HG03521 (cell line): ENCODE measurements around the gene SEMA5B.

Experiments used
- ATAC-seq: cut with Tn5 transposase; IDR thresholded peaks from one replicate; pipeline ENCODE4 v1.9.1; 2021; ENCODE audit warnings: mild to moderate bottlenecking, moderate library complexity; ENCODE audit not compliant: unreplicated experiment

SEMA5B gene, protein sequence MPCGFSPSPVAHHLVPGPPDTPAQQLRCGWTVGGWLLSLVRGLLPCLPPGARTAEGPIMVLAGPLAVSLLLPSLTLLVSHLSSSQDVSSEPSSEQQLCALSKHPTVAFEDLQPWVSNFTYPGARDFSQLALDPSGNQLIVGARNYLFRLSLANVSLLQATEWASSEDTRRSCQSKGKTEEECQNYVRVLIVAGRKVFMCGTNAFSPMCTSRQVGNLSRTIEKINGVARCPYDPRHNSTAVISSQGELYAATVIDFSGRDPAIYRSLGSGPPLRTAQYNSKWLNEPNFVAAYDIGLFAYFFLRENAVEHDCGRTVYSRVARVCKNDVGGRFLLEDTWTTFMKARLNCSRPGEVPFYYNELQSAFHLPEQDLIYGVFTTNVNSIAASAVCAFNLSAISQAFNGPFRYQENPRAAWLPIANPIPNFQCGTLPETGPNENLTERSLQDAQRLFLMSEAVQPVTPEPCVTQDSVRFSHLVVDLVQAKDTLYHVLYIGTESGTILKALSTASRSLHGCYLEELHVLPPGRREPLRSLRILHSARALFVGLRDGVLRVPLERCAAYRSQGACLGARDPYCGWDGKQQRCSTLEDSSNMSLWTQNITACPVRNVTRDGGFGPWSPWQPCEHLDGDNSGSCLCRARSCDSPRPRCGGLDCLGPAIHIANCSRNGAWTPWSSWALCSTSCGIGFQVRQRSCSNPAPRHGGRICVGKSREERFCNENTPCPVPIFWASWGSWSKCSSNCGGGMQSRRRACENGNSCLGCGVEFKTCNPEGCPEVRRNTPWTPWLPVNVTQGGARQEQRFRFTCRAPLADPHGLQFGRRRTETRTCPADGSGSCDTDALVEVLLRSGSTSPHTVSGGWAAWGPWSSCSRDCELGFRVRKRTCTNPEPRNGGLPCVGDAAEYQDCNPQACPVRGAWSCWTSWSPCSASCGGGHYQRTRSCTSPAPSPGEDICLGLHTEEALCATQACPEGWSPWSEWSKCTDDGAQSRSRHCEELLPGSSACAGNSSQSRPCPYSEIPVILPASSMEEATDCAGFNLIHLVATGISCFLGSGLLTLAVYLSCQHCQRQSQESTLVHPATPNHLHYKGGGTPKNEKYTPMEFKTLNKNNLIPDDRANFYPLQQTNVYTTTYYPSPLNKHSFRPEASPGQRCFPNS

DNA sequence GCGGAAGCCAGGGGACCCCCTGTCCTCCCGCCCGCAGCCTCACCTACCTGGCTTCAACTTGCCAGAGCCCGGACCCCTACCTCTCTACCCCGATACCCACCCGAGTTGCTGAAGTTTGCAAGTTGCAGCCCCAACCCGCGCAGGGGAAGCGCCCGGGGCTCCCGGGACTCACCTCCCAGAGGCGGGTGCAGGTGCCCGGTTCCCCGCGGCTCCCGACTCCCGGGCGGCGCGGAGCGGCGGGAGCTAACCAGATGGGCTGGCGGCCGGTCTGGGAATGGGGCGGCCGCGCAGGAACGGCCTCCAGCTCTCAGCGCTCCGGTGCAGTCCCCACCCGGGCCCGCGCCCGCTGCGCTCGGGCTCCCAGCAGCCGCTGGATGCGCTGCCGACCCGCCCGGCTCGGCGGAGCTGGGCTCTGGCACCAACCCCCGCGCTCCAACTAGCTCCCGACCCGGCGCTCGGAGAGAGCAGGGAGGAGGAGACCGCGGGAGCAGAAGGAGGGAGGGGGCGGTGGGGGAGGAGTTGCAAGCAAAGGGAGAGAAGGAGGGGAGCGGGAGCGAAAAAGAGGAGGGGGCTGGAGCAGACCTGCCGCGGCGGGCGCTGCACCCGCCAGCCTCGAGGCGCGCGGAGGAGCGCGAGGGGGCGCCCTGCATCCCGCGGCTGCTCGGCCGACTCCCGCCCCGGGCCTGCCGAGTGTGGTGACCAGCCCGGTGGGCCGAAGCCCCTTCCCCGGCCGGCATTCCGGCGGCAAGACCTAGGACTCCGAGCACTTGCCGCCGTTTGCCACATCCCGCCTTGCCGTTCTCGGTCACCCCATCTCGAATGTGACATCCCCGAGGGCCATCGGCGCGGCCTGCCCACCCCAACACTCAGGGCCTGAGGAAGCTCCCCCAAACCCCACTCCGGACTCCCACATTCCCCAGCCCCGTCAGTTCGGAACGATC, at the start of gene SEMA5B:
SEMA5B (minus strand) TSS at position 472 of the 941 bp plus-strand sequence. CDS start 66,500 bp downstream, outside the sequence.
- no peak for ATAC-seq

DNA sequence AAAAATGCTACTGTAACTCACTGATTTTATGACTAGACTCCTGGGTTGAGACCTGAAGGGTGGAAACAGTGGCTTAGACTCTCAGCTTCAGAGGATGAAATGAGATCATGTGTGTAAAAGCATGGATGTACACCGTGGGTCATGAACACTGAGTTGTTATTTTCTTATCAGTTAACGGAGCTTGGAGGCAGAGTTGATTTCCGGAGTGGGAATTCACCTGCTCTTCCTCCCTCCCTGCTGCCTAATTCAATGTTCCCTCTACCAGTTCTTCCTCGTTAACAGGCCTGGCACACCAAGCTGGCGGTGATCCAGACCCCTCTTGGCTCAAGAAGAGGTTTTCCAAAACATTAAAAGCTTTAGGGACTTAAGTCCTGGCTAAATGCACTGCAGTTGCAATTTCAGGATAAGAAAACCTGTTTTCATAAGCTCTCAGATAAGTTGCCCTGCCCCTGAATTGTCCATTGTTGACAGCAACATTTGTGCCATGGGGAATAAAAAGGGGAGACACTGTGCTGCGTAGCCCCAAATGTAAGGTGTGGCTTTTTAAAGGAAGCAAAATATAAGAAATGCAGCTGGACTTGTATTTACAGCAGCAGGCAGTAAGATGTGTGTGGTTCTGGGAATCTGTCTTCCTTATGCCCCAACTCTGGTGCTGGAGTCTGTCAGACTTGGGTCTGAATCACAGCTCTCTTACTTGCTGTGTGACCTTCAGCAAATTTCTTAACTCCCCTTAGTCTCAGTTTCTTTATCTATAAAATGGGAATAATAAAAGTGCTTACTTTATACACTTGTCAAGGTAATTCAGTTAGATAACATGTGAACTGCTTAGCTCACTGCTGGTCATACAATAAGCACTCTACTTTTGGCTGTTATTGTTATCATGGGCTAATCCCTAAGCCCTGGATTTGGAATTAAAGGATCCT, 49.2 kb upstream of the SEMA5B start:
- ATAC-seq, result no peak

DNA sequence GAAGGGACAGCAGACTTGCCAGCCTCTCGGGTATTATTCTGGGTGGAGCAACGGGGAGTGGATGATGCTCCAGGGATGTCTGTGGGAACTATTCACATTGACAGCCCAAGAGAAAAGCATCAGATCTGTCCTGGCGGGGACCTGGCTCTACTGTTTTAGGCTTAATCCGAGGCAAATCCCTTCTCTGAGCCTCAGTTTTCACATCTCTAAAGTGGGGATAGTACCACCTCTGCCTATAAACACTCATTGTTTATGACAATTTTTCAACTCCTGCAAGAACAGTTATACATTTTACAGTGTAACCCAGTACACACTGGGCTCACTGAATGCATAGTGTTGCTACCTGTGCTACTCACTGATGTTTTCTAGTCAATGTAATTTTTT, 48.5 kb upstream of the SEMA5B start:
- no peak for ATAC-seq

DNA sequence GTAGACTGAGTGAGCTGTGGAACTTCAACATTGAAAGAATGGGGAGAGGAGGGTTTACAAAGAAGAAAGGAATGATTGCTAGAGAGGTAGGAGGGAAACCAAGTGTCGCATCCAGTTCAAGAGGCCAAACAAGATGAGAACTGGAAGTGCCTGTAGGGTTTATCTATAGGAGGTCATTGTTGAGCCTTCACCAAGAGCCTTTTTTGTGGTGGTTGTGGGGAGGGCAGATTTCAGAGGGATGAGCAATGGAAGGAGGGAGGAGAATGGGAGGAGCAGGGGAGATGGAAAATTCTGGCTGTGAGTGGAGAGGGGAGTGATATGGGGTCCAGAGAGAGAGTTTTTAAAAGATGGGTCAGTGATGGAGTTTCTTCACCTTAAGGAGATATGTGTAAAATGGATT, 47.8 kb upstream of the SEMA5B start:
- no peak for ATAC-seq

DNA sequence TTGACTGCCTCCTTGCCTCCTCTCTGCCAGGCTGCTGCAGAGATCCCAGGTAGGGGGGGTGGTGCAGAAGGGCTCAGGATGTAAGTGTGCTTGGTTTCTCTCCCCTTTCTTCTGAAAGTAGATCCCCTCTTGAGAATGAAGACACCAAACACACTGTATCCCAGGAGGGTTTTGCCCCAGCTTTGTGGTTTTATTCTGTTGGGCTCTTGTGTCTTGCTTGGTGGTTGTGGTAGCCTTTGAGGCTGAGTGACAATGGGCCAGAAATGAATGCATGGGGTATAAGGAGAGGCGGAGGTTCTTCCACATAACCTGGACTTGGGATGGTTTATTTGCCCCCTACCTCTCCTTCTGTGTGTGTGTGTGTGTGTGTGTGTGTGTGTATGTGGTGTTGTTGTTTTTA, 45.0 kb upstream of the SEMA5B start:
- no peak for ATAC-seq

DNA sequence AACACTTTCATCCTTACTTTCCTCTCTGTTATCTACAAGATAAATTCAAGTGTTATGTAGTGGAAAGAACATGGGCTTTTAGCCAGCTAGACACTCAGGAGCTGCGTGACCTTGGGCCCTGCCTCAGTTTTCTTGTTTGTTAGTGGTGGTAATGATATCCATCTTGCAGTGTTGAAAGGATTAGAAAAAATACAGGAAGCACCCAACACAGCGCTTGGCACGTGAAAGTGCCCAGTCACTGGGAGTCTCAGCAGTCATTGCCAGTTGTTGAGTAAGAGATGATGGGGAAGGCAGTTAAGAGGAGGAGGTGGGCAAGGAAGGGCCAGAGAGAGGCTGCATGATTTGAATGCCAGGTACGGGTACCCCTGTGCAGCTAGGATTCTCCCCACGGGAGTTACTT, 44.6 kb upstream of the SEMA5B start:
- no peak for ATAC-seq

DNA sequence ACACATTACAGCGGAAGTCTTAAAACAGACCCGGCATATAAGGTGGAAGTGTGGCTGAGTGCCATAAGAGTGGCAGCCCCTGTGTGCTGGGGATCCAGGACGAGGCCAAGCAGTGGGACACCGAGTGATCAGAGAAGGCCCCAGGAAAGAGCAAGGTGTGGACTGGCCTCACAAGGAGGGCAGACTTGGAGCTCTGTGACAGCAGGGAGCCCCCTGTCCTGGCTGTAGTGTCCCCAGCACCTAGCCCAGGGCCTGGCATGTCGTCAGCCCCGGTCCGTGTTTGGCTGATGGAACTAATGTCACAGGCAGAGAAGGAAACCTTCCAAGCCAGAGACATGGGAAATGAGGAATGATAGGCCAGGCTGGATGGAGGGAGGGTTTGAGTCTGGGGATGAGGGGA, 44.0 kb upstream of the SEMA5B start:
- no peak for ATAC-seq

DNA sequence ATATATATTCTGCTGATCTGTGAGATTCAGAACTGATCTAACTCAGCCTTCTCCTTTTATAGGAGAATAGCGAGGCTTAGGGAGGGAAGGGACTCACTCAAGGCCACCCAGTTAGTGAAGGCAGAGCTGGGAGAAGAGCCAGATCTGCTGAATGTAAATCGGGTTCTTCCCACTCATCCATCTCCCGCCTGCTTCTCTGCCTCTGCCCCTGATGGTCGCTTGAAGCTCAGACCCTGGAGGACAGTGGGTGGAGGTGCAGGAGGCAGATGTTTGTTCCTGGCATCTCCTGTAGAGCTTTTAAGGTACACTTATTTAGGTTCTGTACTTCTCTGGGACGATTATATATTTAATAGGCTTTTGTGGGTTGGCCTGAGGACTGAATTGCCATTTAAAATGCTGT, 43.6 kb upstream of the SEMA5B start:
- ATAC-seq, result no peak

DNA sequence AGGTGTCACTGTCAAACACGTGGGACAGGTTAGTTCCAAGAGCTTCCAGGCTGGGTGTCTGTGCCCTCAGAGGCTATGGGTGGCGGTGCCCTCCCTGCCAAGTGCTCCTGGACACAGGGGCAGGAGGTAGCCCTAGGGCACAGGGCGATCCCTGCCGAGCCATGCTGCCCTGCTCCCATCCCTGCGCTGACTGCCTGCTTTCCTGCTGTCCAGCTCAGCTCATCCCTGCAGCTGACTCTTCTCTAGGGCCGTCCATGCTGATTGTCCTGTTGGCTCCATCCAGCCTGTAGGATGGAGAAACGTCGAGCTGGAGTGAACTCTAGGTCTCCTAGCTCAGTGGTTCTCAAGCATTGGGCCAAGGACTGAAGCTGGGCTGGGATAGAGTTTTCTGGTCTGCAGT, 42.9 kb upstream of the SEMA5B start:
- ATAC-seq, result no peak

DNA sequence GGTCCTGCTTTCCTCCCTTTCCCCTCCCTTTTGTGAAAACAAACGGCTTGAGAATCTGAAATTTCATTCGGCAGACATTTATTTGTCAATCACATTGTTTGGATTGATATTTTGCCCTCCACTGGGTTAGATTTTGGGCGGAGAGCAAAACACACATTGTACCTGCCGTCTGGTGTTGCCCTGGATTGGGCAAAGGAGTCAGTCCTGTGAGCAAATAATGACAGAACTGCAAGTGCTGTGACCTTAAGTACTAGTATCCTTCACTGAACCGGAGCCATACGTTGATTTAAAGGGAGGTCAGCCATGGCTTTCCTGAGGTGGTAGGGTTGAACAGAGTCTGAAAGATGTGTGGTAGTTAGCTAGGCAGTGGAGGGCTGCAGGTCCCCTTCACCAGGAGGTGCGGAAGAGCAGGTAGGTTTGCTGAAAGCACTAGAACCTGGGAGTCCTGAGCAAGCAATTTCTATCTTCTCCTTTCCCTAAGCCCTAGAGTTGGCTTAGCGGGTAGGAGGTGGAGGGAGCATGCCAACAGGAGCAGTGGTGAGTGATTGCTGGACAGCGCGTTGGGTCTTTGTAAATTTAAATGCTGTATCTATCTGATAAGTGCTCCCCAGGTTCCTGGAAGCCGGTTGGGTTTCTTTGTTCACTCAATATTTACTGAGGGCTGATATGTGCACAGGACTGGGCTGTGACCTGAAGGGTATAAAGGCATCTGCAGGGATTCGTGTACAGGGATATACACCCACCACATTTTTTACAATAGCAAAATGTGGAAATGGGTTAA, 41.2 kb upstream of the SEMA5B start:
- ATAC-seq, result no peak

DNA sequence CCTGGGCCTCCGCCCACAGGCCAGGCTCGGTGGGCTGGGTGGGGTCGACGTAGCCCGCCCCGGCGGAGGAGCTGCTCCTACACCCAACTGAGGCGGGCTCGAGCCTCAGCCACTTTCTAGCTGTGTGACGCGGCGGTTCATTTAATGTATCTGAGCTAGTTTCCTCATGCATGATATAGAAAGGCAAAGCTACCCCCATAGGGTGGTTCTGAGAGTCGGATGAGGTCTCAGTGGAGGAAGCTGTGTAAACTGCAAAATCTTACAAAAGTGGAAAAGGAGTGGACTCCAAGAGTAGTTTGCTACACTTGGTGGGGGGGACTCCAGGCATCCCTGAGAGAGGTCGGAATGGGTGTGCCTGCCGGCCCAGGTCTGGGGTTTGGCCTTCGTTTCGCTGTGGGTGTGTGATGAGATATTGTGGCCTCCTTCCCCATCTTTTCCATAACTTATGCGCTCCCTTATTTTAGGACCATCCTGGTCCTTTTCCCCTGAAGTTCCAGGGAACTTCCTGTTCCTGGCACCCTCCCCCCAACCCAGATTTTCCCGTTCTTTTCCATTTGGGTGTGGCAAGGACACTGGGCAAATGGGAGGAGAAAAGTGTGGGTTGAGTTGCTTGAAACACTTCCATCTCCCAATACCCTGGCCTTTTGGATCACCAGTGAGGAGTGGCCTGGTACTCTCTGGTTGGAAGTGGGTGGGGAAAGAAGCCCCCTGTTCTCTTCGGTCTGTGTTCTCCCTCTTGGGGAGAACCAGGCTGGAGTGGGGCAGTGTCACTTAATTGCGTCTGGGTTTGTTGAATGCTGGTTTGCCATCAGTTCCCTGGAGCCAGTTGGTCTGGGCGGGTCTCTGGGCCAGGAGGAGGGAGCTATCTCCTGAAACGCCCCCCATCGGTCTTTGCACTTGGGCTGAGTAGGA, 40.4 kb upstream of the SEMA5B start:
- no peak for ATAC-seq

DNA sequence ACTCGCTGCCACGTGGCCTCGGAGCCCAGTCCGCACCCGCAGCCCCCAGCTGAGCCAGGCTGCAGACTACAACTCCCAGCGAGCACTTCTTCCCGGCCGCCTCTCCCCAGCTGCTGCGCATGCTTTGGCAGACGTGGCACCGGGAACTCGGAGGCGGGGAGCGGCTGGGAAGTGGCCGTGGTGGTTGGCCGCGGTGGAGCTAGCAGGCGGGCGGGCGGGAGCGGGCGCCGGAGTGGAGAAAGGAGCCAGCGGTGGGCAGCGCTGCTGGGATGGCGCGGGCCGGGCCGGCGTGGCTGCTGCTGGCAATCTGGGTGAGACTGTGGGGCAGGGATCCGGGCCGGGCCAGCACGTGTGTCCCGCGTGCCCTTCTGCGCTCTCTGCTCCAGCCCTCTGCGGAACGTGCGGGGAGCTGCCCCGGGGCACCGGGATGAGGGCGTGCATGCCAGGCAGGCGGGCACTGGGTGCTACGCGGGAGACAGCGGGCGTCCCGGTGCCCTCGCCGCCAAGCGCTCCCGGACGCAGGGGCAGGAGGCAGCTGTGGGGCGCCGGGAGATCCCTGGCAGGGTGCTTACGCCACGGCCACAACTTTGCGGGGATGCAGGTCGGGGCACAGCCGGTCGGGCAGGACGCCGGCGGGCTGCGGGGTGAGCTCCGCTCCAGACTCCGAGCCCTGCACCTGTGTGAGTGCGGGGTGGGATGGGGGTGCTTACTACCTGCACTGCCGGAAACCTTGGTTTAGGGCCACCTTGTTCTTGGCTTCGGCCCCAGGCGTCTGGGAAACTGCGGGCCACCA, 39.5 kb upstream of the SEMA5B start, which contains the start of gene PDIA5:
PDIA5 (plus strand) TSS at position 130 of the 793 bp plus-strand sequence; CDS start at position 270, 140 bp downstream.
- peak; percentile 78 for ATAC-seq

DNA sequence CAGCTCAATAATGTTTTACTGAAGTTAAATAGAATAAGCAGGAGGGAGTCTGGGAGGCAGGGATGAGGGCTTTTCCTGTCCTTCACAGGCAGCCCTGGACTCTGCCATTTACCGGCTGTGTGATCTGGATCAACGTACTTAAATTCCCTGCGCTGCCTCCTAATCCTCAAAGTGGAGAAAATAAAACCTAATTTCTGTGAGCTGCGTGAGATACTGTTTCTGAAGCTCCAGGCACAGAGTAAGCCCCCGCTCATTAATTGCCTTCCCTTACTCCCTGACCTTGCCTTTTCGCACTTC, 39.0 kb upstream of the SEMA5B start:
- no peak for ATAC-seq

DNA sequence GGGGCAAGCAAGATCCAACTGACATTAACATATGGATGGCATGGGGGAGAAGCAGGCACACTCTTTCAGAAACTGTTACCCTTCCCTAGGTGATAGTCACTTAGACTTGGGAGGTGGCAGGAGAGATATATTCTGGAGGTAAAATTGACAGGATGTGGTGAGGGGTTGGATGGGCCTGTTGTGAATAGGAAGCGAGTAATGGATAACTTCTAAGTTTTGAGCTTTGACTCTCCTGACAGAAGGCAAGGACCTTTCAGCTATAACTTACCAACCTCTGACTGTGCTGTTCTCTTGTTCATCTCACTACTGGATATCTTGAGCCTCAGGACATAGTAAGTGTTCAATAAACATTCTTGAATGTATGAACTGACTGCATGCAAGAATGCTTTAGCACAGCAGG, 37.4 kb upstream of the SEMA5B start:
- ATAC-seq, result no peak

DNA sequence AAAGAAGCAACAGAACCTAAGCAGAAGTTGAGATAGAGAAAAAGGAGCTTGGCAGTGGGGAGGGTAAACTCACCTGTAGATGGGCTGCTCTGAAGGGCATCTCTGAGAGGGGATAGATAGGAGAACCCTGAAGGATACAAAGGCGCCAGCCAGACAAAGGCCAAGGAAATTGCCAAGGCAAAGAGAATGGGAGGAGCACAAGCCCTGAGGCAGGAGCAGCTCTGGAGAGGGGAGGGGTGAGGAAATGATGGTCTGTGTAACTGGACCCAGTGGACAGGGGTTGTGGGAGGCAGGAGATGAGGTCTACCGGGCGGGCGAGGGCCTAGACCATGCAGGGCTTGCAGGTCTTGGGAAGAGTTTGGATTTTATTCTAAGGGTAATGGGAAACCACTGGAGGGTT, 36.9 kb upstream of the SEMA5B start:
- no peak for ATAC-seq

DNA sequence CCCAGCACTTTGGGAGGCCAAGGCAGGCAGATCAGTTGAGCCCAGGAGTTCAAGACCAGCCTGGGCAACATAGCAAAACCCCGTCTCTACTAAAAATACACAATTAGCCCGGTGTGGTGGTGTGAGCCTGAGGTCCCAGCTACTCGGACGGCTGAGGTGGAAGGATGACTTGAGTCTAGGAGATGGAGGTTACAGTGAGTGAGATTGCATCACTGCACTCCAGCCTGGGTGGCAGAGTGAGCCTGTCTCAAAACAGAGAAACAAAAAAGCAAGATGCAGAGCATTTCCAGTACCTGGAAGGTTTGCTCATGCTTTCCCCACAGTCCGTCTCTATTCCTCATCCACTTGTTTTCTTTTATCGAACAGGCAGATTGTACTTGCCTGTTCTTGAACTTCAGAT, 35.5 kb upstream of the SEMA5B start:
- no peak for ATAC-seq

DNA sequence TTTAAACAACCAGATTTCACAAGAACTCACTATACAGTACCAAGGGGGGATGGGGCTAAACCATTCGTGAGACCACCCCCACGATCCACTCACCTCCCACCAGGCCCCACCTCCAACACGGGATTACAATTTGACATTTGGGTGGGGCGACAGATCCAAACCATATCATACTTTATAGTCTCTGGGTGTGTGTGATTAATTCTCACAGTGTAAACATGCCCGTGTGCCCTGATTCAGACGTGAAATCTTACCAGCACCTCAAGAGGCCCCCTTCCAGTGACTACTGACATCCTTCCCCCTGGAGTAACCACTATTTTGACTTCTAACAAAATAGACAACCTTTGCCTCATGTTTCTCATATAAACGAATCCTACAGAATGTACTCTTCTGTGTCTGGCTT, 34.3 kb upstream of the SEMA5B start:
- no peak for ATAC-seq
